CD4-positive, alpha-beta T cell treated with Interleukin-4 for 1 hour (primary cell): ENCODE measurements around the gene KRTAP12-2.
"Not testable (repeated sequence)": the region's sequence is repeated elsewhere in the genome, so short reads cannot be mapped to it uniquely, and the experiment has no call there.

Source experiments
- DNase-seq, 2 donors: peaks; one replicate each; pipeline ENCODE4 v3.0.0-alpha.2; 2020 to 2022

The KRTAP12-2 gene

DNA sequence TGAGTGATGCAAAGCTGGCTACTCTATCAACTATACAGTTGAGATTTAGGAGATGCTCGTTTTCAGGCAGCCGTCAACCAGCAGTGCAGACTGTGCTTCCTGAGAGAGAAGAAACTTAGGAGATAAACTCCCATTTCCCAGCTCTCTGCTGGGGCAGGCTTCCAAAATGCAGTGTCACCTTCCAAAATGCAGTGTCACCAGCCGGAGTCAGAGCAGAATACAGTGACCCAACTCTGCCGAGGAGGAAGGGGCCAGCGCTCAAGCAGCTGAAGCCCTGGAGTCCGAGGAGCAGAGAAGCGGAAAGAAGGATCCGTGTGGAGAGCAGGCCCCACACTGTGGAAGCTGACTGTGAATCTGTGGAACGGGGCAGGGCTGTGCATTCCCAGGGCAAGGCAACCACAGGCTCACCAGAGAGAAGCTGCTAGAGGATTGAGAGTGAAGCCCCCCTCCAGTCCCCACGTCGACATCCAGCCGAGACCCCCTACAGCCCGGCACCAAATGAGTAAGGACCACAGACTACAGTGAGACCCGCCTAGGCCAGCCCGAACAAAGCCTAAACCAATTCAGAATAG is 15.9 kb upstream of the KRTAP12-2 start:
- no peak for DNase-seq

DNA sequence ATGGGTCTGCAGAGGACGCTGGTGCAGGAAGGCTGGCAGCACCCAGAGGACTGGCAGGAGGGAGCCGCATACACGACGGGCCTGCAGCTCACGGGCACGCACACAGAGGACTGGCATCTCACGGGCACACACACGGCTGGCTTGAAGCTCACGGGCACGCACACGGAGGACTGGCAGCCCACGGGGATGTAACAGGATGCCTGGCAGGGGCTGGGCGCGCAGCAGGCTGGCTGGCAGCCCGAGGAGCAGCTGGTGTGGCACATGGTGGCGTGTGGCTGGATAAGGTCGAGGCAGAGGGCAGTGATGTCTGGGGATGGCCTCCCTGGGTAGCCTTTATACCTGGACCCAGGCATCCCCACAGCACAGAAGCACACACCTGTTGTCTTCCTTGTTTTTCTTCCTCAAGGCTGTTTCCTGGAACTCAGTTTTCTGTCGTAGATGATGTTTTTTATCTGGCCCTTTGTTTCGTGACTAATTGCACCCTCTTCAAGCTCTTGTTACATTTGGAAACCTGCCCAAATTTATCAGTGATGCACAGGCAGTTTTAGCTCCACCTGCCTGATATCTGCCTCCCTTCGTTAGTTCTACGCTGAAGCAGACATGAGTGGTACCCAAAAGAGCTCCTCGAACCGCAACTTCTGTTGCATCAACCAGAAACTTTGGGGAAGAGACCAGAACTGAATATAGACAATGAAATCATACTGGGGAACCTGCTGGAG is 15.3 kb upstream of the KRTAP12-2 start, which contains the start of gene KRTAP12-1:
KRTAP12-1 (minus strand) TSS at position 303 of the 719 bp plus-strand sequence; CDS start at position 263, 40 bp downstream.
- DNase-seq: no peak

DNA sequence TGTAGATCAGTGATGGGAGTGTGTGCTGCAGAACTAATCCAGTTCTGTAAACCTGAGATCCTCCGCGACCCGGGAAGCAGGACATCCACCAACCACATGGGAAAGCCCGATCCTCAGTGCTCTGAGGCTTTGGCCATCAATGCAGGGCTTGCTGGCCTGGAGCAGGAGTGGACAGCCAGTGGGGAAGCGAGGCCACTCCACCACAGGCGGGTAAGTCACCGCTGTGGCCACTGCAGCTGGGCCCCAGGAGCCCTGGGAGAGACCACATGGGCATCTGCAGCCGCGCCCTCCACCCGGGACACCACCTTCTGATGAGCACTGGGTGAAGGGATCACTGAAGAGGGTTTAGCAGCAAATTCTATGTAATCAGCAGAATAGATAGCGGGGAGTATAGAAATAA is 14.4 kb upstream of the KRTAP12-2 start:
- no peak for DNase-seq

DNA sequence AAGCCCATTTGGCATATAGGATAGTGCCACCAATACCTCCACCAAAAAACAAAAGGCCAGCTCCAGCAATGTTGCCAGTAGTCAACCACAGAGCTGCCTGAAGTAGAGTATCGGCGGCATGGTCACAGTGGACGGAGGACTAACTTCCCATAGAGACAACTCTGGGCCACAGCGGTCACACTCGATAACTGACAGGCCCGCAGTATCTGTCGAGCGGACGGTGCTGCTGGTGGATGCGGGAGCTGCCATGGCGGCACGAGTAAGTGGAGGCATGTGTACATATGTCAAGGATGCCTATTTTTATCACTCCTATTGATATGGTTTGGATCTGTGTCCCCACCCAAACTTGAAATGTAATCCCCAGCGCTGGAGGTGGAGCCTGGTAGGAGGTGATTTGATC is 11.2 kb upstream of the KRTAP12-2 start:
- no peak for DNase-seq

- DNase-seq: no peak
Measured at GRCh38 chr21:44671911-44672310, 5.2 kb upstream of the KRTAP12-2 start.

DNA sequence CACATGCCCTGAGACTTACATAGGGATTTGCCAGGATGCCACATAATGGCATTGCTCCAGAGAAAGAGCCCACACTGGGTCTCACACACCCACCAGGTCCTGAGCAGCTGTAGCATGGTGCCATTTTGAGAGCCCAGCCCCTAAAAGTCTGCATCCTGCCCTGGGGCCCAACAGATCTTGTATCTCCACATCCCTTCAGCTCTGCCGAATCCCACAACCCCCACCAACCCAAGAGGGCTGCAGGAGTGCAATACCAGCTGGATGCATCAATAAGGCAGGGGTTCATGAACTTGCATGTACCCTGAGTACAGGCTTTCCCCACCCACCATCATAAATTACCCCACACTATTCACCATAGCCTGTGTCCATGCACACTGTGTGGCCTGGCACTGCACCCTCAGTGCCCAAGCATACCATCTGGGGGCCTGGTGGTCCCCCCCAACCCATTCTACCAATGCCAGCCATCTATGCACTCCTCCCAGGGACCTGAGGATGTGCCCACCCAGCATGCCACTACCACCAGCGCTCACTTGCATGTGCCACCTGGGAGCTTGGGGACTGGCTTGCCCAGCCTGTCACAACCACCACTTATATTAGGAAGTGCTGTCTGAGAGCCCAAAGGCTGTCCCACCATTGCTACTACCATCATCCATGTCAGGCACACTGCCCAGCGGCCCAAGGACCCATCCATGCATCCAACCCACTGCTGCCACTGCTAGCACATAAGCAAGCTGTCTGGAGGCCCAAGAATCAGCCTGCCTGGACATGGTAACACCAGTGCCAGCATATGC is 4.1 kb upstream of the KRTAP12-2 start:
- no peak for DNase-seq

GRCh38 chr21:44667612-44668011 is 885 bp upstream of the KRTAP12-2 start:
- DNase-seq: no peak

- no peak for DNase-seq
Measured at GRCh38 chr21:44664691-44665090, 2.0 kb downstream of the KRTAP12-2 start.

GRCh38 chr21:44661567-44661966 is 5.2 kb downstream of the KRTAP12-2 start:
- DNase-seq: not testable (repeated sequence)

DNA sequence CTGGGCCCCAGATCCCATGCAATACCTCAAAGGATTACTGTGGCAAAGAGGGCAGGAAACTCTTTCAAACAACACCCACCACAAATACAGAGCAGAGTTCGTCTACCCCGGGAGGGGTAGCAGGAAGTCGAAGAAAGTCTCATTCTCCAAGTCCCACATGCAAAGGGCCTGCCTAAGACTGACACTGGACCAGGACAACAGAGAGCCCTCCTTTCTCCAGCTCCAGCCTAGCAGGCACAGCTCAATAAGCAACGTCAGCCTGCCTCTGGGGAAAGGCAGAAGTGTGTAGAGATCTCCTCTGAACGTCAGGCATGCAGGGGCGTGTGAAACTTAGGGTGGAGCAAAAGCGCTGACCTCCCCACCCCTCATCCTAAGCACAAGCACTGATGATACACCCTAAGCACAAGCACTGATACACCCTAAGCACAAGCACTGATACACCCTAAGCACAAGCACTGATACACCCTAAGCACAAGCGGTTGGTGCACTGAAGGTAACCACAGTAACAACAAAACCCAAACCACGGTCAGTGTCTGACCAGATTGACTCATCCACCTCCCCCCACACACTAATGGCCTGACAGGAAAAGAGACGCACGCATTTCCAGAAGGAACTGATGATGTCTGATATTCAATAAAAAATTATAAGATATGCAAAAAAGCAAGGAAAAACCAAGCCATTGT is 7.7 kb downstream of the KRTAP12-2 start:
- peak in 1 of 2 donors; percentile 46 for DNase-seq

GRCh38 chr21:44658541-44658910 is 8.2 kb downstream of the KRTAP12-2 start:
- DNase-seq: no peak

GRCh38 chr21:44657635-44658540 is 8.8 kb downstream of the KRTAP12-2 start, which contains the start of gene KRTAP12-3:
TSS of gene KRTAP12-3 (plus strand) at chr21:44657932. CDS start at chr21:44657980, 48 bp downstream.
- peak; percentile 68 to 84 for DNase-seq

DNA sequence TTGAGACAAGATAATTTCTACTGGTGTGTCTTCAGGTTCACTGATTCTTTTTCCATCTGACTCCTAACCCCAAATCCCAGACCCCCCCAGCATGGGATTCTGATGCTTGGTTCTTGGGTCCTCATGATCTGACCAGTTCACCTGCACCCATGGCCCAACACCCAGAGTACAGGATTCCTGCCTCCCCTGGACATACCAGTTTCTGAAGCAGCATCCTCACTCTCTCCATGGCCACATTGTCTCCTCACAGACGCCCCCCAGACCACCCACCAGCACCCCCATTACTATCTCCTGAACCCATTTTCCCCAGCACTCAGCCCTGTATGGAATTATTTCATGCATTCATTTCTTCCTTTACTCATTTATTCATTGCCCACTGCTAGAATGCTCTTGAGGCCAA is 9.9 kb downstream of the KRTAP12-2 start:
- no peak for DNase-seq

- DNase-seq: peak in 1 of 2 donors; percentile 20
Measured at GRCh38 chr21:44654576-44655175, 12.1 kb downstream of the KRTAP12-2 start, which contains the start of gene KRTAP12-4. TSS of gene KRTAP12-4 (minus strand) at chr21:44654659. CDS start at chr21:44654614, 45 bp downstream.

- peak; percentile 76 to 79 for DNase-seq
Measured at GRCh38 chr21:44653656-44654575, 12.8 kb downstream of the KRTAP12-2 start.

GRCh38 chr21:44653123-44653522 is 13.6 kb downstream of the KRTAP12-2 start:
- no peak for DNase-seq

- DNase-seq: no peak
Measured at GRCh38 chr21:44650973-44651675, 15.6 kb downstream of the KRTAP12-2 start.

GRCh38 chr21:44650265-44650972 is 16.3 kb downstream of the KRTAP12-2 start:
- no peak for DNase-seq
